SU-DHL-6 (cell line): ENCODE measurements around the gene COL16A1.

ENCODE experiments used
- H2AFZ ChIP-seq: fragments of 200-600 bp; sonication (generic); 2 replicates; pipeline ENCODE4 v1.6.1; 2014; ENCODE audit warnings: low read depth, mild to moderate bottlenecking, moderate library complexity, mixed read lengths, antibody characterized with exemption, low read length; ENCODE audit not compliant: severe bottlenecking
- H3F3A ChIP-seq: fragments of 200-600 bp; shearing (Covaris generic); 2 replicates; pipeline ENCODE4 v1.6.0; 2016; ENCODE audit warnings: antibody characterized with exemption, mild to moderate bottlenecking; ENCODE audit not compliant: insufficient read depth
- H3K27ac ChIP-seq: fragments of 200-600 bp; sonication (generic); 2 replicates; pipeline ENCODE4 v1.5.1; 2016; ENCODE audit warnings: low read depth, mild to moderate bottlenecking, low read length, moderate library complexity, mixed read lengths
- H3K27me3 ChIP-seq: fragments of 200-600 bp; sonication (generic), shearing (Covaris generic); 2 replicates; pipeline ENCODE4 v1.6.0; 2014; ENCODE audit warnings: mild to moderate bottlenecking, low read length
- H3K36me3 ChIP-seq: fragments of 200-600 bp; sonication (generic); 2 replicates; pipeline ENCODE4 v1.6.1; 2014; ENCODE audit warnings: mild to moderate bottlenecking, low read length, mixed read lengths
- H3K4me2 ChIP-seq: fragments of 300-600, 200-600 bp; shearing (Covaris generic), sonication (generic); 2 replicates; pipeline ENCODE4 v1.6.0; 2014; ENCODE audit warnings: low read length, low read depth, mild to moderate bottlenecking; ENCODE audit not compliant: poor library complexity, severe bottlenecking
- H3K4me3 ChIP-seq: fragments of 200-600 bp; sonication (generic); 2 replicates; pipeline ENCODE4 v1.5.1; 2014; ENCODE audit warnings: antibody characterized with exemption, low read length, mild to moderate bottlenecking, mixed read lengths; ENCODE audit not compliant: insufficient read depth, poor library complexity, severe bottlenecking
- H3K79me2 ChIP-seq: fragments of 200-600 bp; sonication (generic); 2 replicates; pipeline ENCODE4 v1.6.1; 2014; ENCODE audit warnings: mild to moderate bottlenecking, low read length, moderate library complexity; ENCODE audit not compliant: insufficient read depth
- H3K9ac ChIP-seq: fragments of 200-600 bp; sonication (generic); 2 replicates; pipeline ENCODE4 v1.7.0; 2014; ENCODE audit warnings: mild to moderate bottlenecking, low read length
- H3K9me2 ChIP-seq: fragments of 200-600 bp; sonication (generic); replicated peaks from 2 replicates; pipeline ENCODE4 v1.6.1; 2014; ENCODE audit warnings: low read length; ENCODE audit not compliant: insufficient read depth
- H3K9me3 ChIP-seq: fragments of 200-600 bp; sonication (generic); 2 replicates; pipeline ENCODE4 v1.6.1; 2014; ENCODE audit warnings: low read length, mixed read lengths; ENCODE audit not compliant: insufficient read depth
- H4K20me1 ChIP-seq: fragments of 200-600 bp; sonication (generic); 2 replicates; pipeline ENCODE4 v1.6.1; 2014; ENCODE audit warnings: low read depth, mild to moderate bottlenecking, antibody characterized with exemption, low read length, moderate library complexity, mixed read lengths
- CTCF ChIP-seq: fragments of 200-600 bp; sonication (generic); IDR thresholded peaks from one replicate; pipeline ENCODE4 v1.5.1; 2017; ENCODE audit warnings: antibody characterized with exemption, mild to moderate bottlenecking, low read length, moderate library complexity; ENCODE audit not compliant: insufficient read depth, poor library complexity, severe bottlenecking
- EZH2phosphoT487 ChIP-seq: fragments of 200-600 bp; sonication (generic), shearing (Covaris generic); conservative IDR thresholded peaks from 2 replicates; pipeline ENCODE4 v1.6.1; 2018; ENCODE audit warnings: mild to moderate bottlenecking, antibody characterized with exemption, low read length, moderate library complexity, mixed read lengths

Gene COL16A1

GRCh38 chr1:31700468-31701090, 3.2 kb downstream of the COL16A1 start:
- Histone ChIP-seq H3K9me2 (no peaks in the 10 kb centered on the region), H3K79me2 (no peaks in the 10 kb centered on the region), H3K27me3 (no peaks in the 10 kb centered on the region), H3K4me3 (no peak overlapping the region), H3K9ac (no peak overlapping the region), H3F3A (no peaks in the 10 kb centered on the region), H3K9me3 (no peaks in the 10 kb centered on the region), H4K20me1 (no peaks in the 10 kb centered on the region), H3K27ac (no peak overlapping the region), H3K36me3 (no peaks in the 10 kb centered on the region), H2AFZ (no peak overlapping the region), H3K4me2 (no peak overlapping the region)
- TF ChIP-seq EZH2phosphoT487 (no peak), CTCF (no peak)

- no peak overlapping the region for H3K9ac ChIP-seq
- H3K27me3 ChIP-seq, result no peaks in the 10 kb centered on the region
- TF ChIP-seq CTCF (no peak), EZH2phosphoT487 (no peak)
- H3K4me3 ChIP-seq, result no peak overlapping the region
- H4K20me1 ChIP-seq, result no peaks in the 10 kb centered on the region
- H3F3A ChIP-seq, result no peaks in the 10 kb centered on the region
- no peak overlapping the region for H3K27ac ChIP-seq
- H3K4me2 ChIP-seq, result no peak overlapping the region
- no peaks in the 10 kb centered on the region for H3K9me3 ChIP-seq
- H3K36me3 ChIP-seq, result no peaks in the 10 kb centered on the region
- H3K79me2 ChIP-seq, result no peaks in the 10 kb centered on the region
- no peak overlapping the region for H2AFZ ChIP-seq
- H3K9me2 ChIP-seq, result no peaks in the 10 kb centered on the region
Observed at GRCh38 chr1:31699341-31699891, 4.4 kb downstream of the COL16A1 start.

DNA sequence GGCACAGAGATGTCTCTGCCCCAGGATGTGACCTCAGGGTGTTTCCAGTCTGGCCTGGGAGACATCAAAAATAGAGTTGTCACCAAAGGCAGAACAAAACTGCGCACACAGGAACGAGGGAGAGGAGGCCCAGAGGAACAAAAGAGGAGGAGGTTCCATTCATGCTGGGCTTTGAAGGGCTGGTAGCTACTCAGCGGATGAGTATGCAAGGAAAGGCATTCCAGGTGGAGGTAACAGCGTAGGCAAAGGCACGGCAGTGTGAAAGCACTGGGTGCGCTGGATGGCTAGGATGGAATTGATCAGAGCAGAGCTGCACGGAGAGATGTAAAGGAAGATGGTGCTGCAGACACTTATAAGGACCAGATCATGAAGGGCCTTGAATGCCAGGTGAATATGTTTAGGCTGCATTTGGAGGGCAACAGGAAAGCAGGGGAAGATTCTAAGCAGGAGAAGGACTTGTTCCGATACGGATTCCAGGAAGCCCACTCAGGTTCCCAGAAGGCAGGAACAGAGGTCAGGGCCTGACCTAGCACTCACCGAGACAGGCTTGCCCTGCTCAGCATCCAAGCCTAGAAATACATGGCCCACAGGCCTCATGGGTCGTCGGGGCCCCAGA, 6.3 kb downstream of the COL16A1 start:
- TF ChIP-seq EZH2phosphoT487 (no peak), CTCF (no peak)
- Histone ChIP-seq H3K27me3 (no peaks in the 10 kb centered on the region), H4K20me1 (no peaks in the 10 kb centered on the region)

More for the DNA sequence above, 6.3 kb downstream of the COL16A1 start:
- Histone ChIP-seq H3K9me3 (no peaks in the 10 kb centered on the region), H3K36me3 (no peaks in the 10 kb centered on the region), H3K79me2 (no peaks in the 10 kb centered on the region), H3K4me3 (no peak overlapping the region), H3K27ac (no peak overlapping the region), H3K4me2 (no peak overlapping the region), H3F3A (no peaks in the 10 kb centered on the region), H3K9me2 (no peaks in the 10 kb centered on the region), H2AFZ (no peak overlapping the region), H3K9ac (no peak overlapping the region)
